GM19238 (cell line): ENCODE measurements around the gene SUCLG2.
"Not testable (repeated sequence)": the region's sequence is repeated elsewhere in the genome, so short reads cannot be mapped to it uniquely, and the experiment has no call there.

Experiments
- DNase-seq: peaks from one replicate; pipeline ENCODE4 v3.0.0; 2011; ENCODE audit warnings: low spot score; ENCODE audit not compliant: insufficient read length

Gene SUCLG2

DNA sequence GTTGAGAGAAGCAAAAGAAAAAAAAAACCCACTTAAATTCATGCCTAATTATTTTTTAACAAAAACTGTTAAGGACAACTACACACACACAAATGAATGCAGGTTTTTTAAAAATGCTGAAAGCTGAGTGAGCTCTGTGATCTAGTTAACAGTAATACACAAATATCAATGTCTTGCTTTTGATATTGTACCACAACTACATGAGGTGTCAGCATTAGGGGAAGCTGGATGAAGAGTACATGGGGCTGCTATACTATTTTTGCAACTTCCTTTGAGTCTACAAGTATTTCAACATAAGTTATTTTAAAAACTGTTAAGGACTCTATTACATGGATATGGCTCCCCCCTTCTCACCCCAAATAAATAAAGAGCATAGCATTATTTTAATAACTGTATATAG is 44.7 kb downstream of the SUCLG2 start:
- no peak for DNase-seq

DNA sequence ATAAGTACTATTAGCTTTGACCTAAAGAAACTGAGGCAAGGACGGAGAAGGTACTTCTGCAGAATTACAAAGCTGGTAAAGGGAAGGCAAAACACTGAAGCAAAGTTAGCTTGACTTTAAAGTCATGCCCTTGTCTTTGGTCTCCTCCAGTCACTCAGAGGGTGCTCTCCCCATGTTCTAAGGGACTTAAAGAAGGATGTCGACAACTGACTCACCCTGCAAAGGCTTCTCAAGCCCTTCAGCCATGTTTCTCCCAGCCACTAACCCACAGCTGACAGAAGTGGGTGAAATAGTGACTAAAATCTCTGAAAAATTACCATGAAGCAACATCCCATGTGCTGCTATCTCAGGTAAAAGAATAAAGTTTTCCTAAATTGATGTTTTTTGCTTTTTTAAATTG is 46.4 kb downstream of the SUCLG2 start:
- no peak for DNase-seq

DNA sequence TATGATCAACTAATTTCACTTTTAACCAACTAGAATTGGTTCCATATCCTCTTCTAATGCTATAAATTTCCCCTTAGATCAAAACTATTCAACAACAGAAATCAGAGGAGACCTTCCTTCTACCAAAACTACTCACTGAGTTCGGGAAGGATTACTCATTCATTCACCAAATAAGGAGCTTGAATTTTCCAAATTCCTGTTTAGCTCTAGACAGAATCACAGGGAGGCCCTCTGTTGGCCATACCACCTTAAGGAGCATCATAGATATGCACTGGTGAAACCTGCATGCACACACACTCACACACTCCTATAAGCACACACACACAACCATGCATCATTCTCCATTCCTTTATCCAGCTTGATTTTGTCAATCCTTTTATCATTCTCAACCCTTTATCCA is 49.0 kb downstream of the SUCLG2 start:
- DNase-seq = no peak

DNA sequence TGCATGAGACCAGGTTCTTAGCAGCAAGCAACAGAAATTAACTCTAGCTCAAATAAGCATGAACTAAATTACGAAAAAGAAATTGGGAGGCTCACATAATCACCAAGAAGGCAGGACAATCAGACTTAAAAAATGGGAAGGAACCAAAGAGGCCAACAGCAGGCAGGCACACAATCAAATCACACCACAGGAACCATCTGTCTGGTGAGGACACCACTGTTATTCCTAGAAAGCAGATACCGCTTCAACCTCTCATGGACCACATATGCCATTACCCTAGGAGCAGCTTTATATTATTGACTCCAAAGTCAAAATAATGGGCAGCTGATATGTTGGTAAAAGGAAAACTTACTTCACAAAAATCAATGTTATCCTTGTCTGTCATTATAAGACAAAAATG is 51.6 kb downstream of the SUCLG2 start:
- DNase-seq = no peak

DNA sequence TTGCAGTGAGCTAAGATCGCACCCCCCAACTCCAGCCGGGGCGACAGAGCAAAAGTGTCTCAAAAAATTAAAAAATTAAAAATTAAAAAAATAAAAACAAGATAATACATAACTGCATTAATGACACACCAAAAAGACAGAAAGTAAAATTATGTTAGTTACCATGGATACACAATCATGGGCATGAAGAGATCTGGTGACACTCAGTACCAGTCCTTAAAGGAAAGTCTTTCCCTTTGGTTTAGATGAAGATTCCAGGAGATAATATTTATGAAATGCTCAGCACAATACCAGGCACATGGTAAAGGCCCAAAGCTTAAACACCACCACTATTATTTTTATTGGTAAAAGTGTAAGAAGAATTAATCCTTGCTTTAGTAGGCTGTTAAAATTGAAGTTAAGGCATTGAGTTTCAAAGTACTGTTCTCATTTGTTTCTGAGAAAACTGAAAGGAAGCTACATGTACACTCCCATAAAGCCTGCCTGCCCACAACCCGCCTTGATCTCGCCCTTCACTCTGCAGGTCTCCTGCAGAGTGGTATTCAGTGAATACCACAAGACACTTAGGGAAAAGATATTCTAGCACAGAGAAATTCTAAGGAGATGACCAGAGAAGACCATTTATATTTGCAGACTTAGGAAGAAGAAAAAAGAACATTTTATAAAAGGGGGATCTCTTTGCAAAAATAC is 52.3 kb downstream of the SUCLG2 start:
- DNase-seq = no peak

DNA sequence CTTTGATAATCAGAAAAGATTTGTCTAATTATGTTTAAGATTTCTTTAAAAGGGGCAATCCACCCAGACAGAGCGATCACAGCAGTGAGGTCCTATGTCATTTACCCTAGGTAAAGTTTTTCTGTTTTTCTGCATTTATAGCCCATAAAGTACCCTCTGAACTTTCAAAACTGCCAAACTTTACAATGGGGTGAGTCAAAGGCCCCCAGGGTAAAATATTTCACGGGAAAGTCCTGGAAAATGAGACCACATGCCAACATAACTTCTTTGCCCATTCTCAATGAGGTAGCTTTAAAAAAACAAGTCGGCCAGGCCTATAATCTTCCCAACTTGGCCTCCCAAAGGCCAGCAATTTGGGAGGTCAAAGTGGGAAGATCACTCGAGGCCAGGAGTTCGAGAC is 53.0 kb downstream of the SUCLG2 start:
- no peak for DNase-seq

DNA sequence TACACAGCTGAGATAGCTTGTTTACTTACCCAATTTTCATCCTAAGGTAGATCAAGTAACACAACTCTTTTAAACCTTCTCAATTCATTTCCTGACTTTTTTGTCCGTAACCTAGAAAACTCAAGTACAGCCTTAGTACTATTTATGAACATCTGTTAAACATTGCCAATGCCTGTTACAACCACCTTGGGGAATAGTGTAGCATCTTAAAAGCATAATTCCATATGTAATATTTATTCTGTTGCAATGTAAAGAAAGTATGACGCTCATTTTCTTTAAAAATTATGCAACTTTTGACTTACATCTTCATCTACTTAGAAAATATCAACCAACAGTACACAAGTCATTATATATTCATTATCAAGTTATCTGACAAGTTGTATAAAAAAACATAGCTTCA is 54.6 kb downstream of the SUCLG2 start:
- no peak for DNase-seq

DNA sequence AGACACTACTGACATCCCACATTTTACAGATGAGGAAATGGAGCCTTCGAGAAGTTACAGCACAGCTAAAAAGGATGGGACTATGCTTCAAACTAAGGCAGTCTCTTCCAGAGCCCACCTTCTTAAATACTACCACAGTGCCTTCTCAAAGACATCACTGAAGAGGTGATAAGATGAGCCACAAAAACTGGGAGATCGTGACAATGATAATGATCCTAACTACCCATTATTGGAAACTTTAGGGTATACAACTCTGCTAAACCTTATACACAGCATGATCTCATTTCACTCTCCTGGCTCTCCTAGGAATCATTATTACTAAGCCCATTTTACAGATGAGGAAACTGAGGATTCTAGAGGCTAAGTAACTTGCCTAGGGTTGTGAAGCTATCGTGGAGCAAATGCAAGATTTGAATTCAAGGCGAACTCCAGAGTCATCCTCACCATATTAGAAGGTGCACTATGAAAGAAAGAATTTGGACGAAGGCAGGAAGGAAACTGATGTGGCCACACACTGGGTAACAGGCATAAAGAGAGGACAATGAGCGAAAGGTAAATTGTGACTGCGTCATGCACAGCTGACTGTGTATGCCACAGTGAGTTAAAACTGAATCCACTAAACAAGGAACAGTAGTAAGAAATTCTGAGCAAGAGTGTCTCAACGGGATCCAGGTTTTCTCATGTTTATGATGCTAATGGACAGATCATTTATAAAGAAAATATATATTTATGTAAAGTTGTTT is 55.4 kb downstream of the SUCLG2 start:
- DNase-seq = no peak

DNA sequence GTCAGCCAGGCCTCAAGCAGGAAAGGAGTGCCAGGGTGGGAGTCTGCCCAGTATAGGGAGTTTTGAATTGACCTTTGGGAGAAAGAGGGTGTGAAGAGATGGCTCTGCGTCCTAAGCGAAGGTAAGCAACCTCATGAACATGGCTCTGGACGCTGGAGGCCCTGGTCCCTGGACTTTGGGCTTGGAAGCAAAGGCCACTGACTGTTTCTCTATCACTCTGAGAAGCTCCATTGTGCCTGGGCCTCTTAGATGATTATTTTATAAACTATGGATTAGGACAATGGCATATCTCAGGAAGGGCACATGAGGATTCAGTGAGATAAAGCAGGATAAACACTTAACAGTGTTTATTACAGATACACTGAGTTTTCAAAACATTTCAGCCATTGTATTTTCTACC is 59.0 kb downstream of the SUCLG2 start:
- DNase-seq = no peak

DNA sequence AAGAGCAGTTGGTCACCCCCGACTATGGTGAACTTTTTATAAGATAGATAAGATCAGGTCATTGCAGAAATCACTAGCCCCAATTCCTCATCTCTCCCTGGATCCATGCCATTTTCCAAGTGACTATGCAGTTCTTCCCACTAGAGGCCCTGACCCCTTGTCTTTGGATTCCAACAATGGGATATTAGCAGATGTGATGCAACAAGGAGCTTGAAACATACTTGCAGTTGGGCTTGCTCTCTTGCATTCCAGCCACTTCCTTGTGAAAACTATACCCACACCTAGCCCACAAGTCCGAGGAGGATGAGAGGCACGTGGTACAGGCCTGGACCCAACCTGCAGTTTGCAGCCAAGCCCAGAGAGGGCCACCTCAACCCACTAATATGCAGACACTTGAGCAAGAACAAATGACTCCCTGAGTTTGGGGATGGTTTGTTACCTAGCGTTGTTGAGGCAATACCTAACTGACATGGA is 60.6 kb downstream of the SUCLG2 start:
- no peak for DNase-seq

DNA sequence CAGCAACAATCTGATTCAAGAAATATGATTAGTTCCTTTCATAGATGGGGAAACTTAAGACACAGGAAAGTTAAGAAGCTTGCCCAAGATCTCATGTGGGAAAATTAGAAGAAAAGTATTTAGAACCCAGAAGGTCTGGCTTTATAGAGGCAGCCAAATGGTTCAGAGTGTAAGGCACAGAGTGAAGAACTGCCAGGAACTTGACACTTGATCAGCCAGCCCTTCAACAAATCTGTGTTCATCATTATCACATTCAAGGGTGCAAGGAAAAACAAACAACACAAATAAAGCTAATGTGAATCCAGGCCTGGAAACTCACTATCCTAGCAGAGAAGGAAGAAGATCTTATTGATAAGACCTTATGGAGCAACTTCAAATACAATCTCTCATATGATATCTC is 62.4 kb downstream of the SUCLG2 start:
- DNase-seq = no peak

DNA sequence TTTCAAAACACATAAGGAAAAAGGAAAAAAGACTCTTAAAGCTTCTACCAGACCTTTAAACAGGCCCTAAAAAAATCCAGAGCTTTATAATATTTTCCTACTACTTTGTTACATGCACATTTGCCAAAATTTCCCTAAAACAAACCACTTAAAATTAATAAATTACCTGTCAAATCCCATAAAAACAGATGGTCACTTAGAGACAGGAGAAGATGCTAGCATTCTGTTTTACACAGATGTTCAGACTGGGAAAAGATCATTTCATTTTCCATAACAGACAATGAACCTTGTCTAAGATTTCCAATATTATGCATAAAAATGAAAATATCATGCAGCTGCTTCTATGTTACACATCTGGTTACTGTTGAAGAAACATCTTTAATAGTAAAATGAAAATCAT is 66.6 kb downstream of the SUCLG2 start:
- no peak for DNase-seq

DNA sequence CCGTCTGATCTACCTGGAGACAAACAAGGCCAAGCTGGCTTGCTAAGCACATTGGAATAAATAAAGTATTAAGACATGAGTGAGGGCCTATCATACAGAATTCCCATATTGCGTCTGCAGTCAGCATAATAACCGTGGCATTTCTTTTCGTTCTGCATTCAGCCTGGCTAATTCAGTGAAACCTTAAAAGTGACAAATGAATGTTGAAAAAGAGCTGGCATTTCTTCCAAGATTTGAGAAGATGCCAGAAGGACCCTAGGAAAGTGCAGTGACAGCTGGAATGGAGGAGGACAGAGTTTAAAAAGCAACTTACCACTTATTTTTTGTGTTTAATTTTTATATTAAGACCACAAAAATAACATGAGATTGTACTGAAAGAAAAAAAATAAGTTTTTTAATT is 67.1 kb downstream of the SUCLG2 start:
- no peak for DNase-seq

DNA sequence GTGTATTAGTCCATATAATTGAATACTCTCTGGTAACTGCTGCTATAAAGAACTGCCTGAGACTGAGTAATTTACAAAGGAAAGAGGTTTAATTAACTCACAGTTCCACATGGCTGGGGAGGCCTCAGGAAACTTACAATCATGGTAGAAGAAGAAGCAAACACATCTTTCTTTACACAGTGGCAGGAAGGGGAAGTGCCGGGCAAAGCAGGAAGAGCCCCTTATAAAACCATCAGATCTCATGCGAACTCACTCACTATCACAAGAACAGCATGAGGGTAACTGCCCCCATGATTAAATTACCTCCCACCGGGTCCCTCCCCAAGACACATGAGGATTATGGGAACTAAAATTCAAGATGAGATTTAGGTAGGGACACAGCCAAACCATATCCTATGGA is 69.8 kb downstream of the SUCLG2 start:
- not testable (repeated sequence) for DNase-seq

DNA sequence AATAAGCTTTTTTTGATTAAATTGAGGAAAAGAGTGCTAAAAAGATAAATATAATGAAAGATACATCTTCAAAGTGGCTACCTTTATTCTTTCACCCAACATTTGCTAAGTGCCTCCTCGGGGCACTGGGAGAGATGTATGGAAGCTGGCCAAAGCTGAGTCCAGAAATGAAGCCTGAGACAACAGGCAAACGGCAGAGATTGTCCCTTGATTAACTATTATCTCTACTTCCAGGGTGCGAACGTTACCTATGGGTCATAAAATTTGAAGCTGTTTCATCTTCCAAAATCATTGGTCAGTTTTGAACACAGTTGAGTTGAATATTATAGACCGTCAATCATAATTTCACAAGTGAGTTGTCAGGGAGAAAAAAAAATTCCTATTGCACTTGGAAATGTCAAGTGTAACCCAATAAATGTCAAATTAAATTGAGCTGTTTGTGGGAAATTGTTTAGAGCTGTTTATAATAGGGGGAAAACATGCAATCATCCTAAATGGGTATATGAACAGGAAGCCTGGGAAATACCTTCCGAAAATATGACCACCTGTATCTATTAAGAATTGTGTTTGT is 73.9 kb downstream of the SUCLG2 start:
- DNase-seq = no peak

DNA sequence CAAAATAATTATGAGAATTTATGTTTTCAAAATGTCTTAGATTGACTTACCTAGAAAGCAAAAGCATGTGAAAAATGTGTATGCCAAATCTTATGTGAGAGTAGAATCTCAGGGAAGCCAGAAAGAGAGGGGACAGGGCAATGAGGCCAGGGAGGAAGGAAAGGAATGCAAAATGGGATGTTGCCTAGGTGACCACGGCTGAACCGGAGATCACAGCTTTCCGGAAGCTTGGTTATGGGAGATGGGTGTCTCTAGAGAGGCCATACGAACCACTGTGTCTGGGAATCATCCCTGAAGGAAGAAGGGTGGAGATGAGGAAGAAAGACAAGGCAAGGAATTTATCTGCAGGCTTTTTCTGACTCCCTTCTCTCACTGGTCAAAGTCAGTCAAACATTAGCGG is 76.0 kb downstream of the SUCLG2 start:
- DNase-seq = no peak

DNA sequence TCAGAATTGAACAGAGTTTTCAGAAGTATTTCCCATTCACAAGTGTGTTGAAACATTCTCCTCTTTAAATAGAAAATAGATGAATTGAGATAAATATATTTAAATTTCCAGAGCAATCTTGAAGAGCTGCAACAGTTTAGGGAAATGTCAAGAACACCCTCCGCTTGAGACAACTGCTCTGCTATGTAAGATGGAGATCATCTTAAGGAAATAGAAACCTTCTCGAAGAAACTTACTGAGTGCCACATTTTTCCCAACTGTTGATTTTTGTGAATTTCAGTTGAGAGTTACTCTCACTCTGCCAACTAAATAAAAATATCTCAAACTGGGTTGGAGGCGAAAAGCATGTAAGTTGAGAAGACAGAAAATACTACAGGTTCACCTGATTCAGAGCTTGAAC is 78.0 kb downstream of the SUCLG2 start:
- no peak for DNase-seq

DNA sequence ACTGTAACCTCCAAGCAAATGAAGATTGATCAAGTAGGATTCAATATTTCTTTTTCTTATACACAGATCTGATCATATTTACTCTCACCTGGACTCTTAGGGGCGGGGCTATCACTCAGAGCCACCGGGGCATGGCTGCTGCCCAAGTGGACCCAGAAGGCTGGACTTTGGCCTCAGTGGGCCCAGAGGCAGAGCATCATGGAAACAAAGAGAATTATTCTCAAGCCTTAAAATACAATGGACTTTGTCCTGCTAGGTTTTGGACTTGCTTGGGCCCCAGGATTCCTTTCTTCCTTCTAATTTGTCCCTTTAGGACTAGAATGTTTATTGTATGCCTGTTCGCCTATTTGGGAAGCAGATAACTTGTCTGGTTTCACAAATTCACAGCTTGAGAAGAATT is 85.1 kb downstream of the SUCLG2 start:
- DNase-seq = no peak

DNA sequence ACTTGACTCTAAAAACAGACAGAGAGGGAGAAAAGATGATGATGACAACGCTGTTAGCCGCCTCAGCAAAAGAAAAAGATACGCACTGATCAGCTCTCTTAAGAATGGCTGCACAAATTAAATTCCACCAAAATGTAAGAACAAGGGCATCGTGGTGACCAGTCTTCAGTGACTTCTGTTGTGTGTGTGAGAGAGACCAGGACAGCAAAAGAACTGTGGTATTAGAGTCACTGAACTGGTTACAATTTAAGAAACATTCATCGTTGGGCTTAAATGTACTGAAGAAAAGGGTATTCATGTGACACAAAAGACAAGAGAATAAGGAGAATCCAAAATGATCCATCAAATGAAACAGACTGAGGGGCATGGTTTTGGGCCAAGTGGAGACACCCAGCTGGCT is 86.5 kb downstream of the SUCLG2 start:
- no peak for DNase-seq

DNA sequence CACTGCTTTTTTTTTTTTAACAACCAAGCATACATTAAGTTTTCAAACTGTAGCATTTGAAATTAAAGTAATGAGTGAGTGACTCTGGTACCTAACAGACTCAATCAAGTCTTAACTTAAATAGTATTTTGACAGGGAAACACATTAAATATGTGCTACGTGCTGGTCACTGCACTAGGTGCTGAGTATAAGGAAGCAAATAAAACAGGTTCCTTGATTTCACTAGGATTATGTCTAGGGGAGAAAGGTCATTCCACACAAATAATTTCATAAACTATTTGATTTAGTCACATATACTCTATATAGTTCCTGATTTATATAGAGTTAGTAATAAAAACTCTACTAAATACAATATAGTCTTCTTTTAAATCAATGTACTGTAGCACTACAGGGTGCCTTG is 89.4 kb downstream of the SUCLG2 start:
- DNase-seq = no peak

DNA sequence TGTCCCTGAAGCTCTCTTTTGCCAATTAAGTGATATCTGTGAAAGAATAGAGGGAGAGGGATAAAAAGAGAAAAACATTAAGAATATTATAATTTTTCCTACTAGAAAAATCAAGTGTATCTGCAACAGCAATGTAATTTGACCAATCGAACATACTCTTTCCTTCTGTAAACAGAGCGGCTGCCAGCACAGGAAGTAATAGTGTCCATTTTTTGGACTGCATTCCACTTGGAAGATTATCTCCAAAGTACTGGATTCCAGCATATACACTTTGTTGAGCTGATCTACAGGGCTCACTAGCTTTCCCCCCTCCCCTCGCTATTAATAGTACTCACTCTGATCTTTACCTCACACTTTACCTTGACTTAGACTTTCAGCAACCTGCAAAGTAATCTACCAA is 90.4 kb downstream of the SUCLG2 start:
- no peak for DNase-seq

DNA sequence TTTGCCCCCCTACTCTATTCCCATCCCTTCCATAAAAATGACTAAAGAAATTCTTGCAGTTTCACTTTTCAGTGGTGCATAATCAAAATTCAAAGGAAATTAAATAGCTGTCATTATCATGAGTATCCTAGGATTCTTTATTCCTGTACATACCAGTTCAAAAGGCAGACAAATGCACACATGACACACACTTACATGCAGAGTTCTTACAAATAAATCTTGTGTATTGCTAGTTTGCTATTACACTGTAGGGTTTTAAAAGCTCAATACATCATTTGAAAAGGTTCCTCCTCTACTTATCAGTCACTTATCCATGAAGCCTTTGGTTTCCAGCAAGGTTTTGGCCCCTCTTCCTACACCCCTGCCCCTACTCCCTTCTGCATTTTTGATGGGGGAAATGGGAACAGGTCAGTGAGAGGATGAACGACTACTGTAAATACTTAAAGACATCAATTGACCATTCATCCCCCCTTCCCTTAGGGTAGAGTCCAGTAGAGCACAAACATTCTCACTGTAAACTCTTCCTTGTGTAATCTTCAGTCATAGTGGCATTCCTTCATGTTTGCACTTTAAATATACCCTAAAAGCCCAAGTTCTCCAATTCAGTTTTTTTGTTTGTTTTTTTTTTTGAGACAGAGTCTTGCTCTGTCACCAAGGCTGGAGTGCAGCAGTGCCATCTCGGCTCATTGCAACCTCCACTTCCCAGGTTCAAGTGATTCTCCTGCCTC is 92.6 kb downstream of the SUCLG2 start:
- no peak for DNase-seq
